Common myeloid progenitor, CD34-positive (primary cell): ENCODE data around the gene MTERF2.
"Not testable (repeated sequence)": the region's sequence is repeated elsewhere in the genome, so short reads cannot be mapped to it uniquely, and the experiment has no call there.

ENCODE experiments used
- CTCF ChIA-PET: fragments of 350-600 bp; sonication (Branson Sonifier 250); formaldehyde crosslinking; loops from one replicate; lab custom pipeline; 2021; ENCODE audit warnings: antibody characterized with exemption; lab: Charles Lee
- POLR2A ChIA-PET: fragments of 350-600 bp; sonication (Branson Sonifier 250); formaldehyde crosslinking; loops from one replicate; lab custom pipeline; 2021; ENCODE audit warnings: antibody characterized with exemption; lab: Charles Lee
- DNase-seq, 3 donors: peaks; one replicate each; pipeline versions ENCODE4 v3.0.0 to v3.0.0-alpha.2; 2013
- H3K27ac ChIP-seq, 2 experiments: 1 replicate in 1 of 2; 2 replicates in 1 of 2; pipeline ENCODE4 v1.7.0; 2013; ENCODE audit warnings: inconsistent platforms in 2 of 2, low read length in 2 of 2, mild to moderate bottlenecking in 2 of 2, low read depth in 1 of 2, moderate library complexity in 1 of 2; ENCODE audit not compliant: severe bottlenecking in 2 of 2, insufficient read depth in 1 of 2, poor library complexity in 1 of 2
- H3K27me3 ChIP-seq, 5 experiments: replicated peaks in 2 of 5; 1 replicate in 3 of 5; 2 replicates in 2 of 5; pipeline versions ENCODE4 v1.6.1 to v1.7.0; 2013; ENCODE audit warnings: low read length in 4 of 5, mild to moderate bottlenecking in 2 of 5, moderate library complexity in 2 of 5, inconsistent platforms in 1 of 5; ENCODE audit not compliant: insufficient read depth in 5 of 5, control insufficient read depth in 4 of 5
- H3K36me3 ChIP-seq, 4 experiments: 1 replicate in 2 of 4; 2 replicates in 2 of 4; pipeline versions ENCODE4 v1.6.1 to v1.7.0; 2013; ENCODE audit warnings: low read length in 3 of 4, control low read depth in 1 of 4, mild to moderate bottlenecking in 1 of 4; ENCODE audit not compliant: control insufficient read depth in 4 of 4, insufficient read depth in 4 of 4
- H3K4me1 ChIP-seq, 4 experiments: 1 replicate in 3 of 4; 2 replicates in 1 of 4; pipeline versions ENCODE4 v1.6.1 to v1.7.1; 2013; ENCODE audit warnings: low read length in 3 of 4, mild to moderate bottlenecking in 3 of 4, control low read depth in 1 of 4, inconsistent platforms in 1 of 4, moderate library complexity in 1 of 4; ENCODE audit not compliant: control insufficient read depth in 4 of 4, insufficient read depth in 4 of 4; ENCODE audit errors: control extremely low read depth in 1 of 4
- H3K4me3 ChIP-seq, 7 experiments: 1 replicate in 4 of 7; 2 replicates in 3 of 7; pipeline versions ENCODE4 v1.5.1 to v1.7.0; 2013; ENCODE audit warnings: mild to moderate bottlenecking in 7 of 7, low read length in 6 of 7, moderate library complexity in 6 of 7, inconsistent platforms in 2 of 7, low read depth in 2 of 7, control low read depth in 1 of 7; ENCODE audit not compliant: insufficient read depth in 4 of 7, control insufficient read depth in 1 of 7; ENCODE audit errors: extremely low read depth in 1 of 7
- H3K9me3 ChIP-seq, 5 experiments: 1 replicate in 4 of 5; 2 replicates in 1 of 5; pipeline versions ENCODE4 v1.6.1 to v1.7.1; 2013; ENCODE audit warnings: low read length in 4 of 5, mild to moderate bottlenecking in 2 of 5, inconsistent platforms in 1 of 5, low read depth in 1 of 5, moderate library complexity in 1 of 5; ENCODE audit not compliant: control insufficient read depth in 4 of 5, insufficient read depth in 2 of 5; ENCODE audit errors: control extremely low read depth in 1 of 5
- WGBS: methylation state at CpG from one replicate; pipeline ENCODE4 v1.1.5; 2013; ENCODE audit not compliant: insufficient coverage; 5-methylcytosine and 5-hydroxymethylcytosine counted together

Gene MTERF2

GRCh38 chr12:107027636-107028053 lies 40.7 kb upstream of the MTERF2 start:
- ChIA-PET POLR2A (no interaction called here), CTCF (no interaction called here)
- Histone ChIP-seq H3K4me3 (no peak overlapping the region), H3K4me1 (no peaks in the 10 kb centered on the region), H3K9me3 (no peaks in the 10 kb centered on the region), H3K27me3 (no peaks in the 10 kb centered on the region), H3K36me3 (no peaks in the 10 kb centered on the region), H3K27ac (no peak overlapping the region)
- no CpG with 5 or more reads among the region's 2 CpGs for WGBS
- DNase-seq: peak; percentile 18 to 59 (median 34)

- no peaks in the 10 kb centered on the region for H3K27me3 ChIP-seq
- ChIA-PET POLR2A (no interaction called here), CTCF (no interaction called here)
- WGBS: 100% methylated on average over 1 of the region's 4 CpGs
- no peaks in the 10 kb centered on the region for H3K4me1 ChIP-seq
- no peak overlapping the region for H3K4me3 ChIP-seq
- no peaks in the 10 kb centered on the region for H3K36me3 ChIP-seq
- no peaks in the 10 kb centered on the region for H3K9me3 ChIP-seq
- no peak overlapping the region for H3K27ac ChIP-seq
- no peak for DNase-seq
Measured at GRCh38 chr12:107026806-107027635, 40.1 kb upstream of the MTERF2 start.

- CTCF ChIA-PET, H3K4me3 ChIP-seq, H3K27ac ChIP-seq: not testable (repeated sequence)
Measured at GRCh38 chr12:107026356-107026755, 39.4 kb upstream of the MTERF2 start.

GRCh38 chr12:107025671-107026070 lies 38.7 kb upstream of the MTERF2 start:
- no peaks in the 10 kb centered on the region for H3K4me1 ChIP-seq
- 100% methylated on average over 1 of the region's 1 CpG for WGBS
- H3K27ac ChIP-seq: no peak overlapping the region
- peaks cover 0 to 2% (median 0%) of the 10 kb centered on the region in 4 experiments for H3K36me3 ChIP-seq
- H3K4me3 ChIP-seq: no peak overlapping the region
- no peak for DNase-seq
- no peaks in the 10 kb centered on the region for H3K27me3 ChIP-seq
- ChIA-PET POLR2A (no interaction called here), CTCF (no interaction called here)
- no peaks in the 10 kb centered on the region for H3K9me3 ChIP-seq

More at GRCh38 chr12:107026356-107026755, 39.4 kb upstream of the MTERF2 start:
- H3K9me3 ChIP-seq, H3K4me1 ChIP-seq, H3K27me3 ChIP-seq, H3K36me3 ChIP-seq, DNase-seq, POLR2A ChIA-PET: not testable (repeated sequence)

GRCh38 chr12:107019546-107019945 lies 32.6 kb upstream of the MTERF2 start:
- ChIA-PET POLR2A (interaction anchor here (0.7 kb wide), 1 partner anchor 640 kb away, joined by 5 read pairs; no protein-coding TSS in a partner anchor), CTCF (interaction anchor here (0.9 kb wide), 1 partner anchor 25 kb away, joined by 3 read pairs; no protein-coding TSS in a partner anchor)
- H3K4me1 ChIP-seq: no peaks in the 10 kb centered on the region
- H3K4me3 ChIP-seq: no peak overlapping the region
- H3K27me3 ChIP-seq: no peaks in the 10 kb centered on the region
- H3K9me3 ChIP-seq: no peaks in the 10 kb centered on the region
- H3K27ac ChIP-seq: no peak overlapping the region
- no CpG with 5 or more reads among the region's 2 CpGs for WGBS
- peaks cover 0 to 3% (median under 1%) of the 10 kb centered on the region in 4 experiments for H3K36me3 ChIP-seq
- DNase-seq: no peak

- WGBS: 98% methylated on average over 4 of the region's 4 CpGs
- Histone ChIP-seq H3K9me3 (peaks cover 0 to 1% (median 0%) of the 10 kb centered on the region in 5 experiments), H3K27ac (no peak overlapping the region), H3K27me3 (no peaks in the 10 kb centered on the region), H3K4me3 (no peak overlapping the region), H3K36me3 (peaks cover 0 to 7% (median under 1%) of the 10 kb centered on the region in 4 experiments), H3K4me1 (no peaks in the 10 kb centered on the region)
- CTCF ChIA-PET: no interaction called here
- POLR2A ChIA-PET: interaction anchor here (0.5 to 1.0 kb wide), 2 partner anchors 9 to 13 kb away, joined by 3 to 4 read pairs; no protein-coding TSS in a partner anchor
- no peak for DNase-seq
Measured at GRCh38 chr12:107017042-107017441, 30.1 kb upstream of the MTERF2 start.

GRCh38 chr12:107014055-107014454 lies 27.1 kb upstream of the MTERF2 start:
- Histone ChIP-seq H3K9me3 (peaks cover 0 to 1% (median 0%) of the 10 kb centered on the region in 5 experiments), H3K36me3 (peaks cover 0 to 7% (median 0%) of the 10 kb centered on the region in 4 experiments), H3K4me3 (no peak overlapping the region), H3K4me1 (no peaks in the 10 kb centered on the region), H3K27me3 (no peaks in the 10 kb centered on the region), H3K27ac (no peak overlapping the region)
- DNase-seq: peak in 1 of 3 donors; percentile 8
- WGBS: 100% methylated on average over 1 of the region's 3 CpGs
- POLR2A ChIA-PET: no interaction called here
- CTCF ChIA-PET: interaction anchor here (1.1 to 1.2 kb wide), 2 partner anchors 8 to 12 kb away, joined by 3 read pairs; no protein-coding TSS in a partner anchor
